NCI-H146 treated with DMSO at 0.1 percent for 48 hours (cell line): Measurements from ENCODE around the gene MMP25.
"Not testable (repeated sequence)": the region's sequence is repeated elsewhere in the genome, so short reads cannot be mapped to it uniquely, and the experiment has no call there.

Experiments used
- DNase-seq: peaks from one replicate; lab custom pipeline; 2025; ENCODE audit not compliant: unreplicated experiment; lab: John Stamatoyannopoulos, UW

MMP25 gene

DNA sequence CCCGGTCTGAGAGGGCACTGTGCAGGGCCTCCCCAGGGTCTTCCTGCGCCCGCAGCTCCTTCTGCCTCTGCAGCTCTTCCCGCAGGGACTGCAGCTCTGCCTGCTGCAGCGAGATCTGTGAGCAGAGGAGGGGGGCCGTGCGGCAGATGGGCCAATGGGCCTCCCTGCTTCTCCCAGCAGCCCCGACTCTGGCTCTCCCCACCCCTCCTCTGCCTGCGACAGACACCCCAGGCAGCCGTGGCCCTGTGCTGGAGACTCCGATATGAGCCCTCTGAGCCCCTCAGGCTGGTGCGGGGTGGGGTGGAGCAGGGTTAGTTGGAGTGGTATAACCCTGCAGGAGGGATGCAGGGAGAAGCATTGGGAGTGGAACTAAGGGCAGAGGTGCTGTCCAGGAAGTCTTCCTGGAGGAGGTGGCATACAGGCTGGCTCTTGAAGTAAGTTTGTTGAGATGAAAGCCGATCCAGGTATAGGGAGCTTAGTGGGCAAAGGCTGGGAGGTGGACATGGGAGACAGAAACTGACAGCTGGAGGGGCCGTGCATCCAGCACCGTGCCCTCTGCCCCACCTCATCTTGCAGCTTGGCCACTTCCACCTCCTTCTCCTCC lies 17.5 kb upstream of the MMP25 start:
- no peak for DNase-seq

DNA sequence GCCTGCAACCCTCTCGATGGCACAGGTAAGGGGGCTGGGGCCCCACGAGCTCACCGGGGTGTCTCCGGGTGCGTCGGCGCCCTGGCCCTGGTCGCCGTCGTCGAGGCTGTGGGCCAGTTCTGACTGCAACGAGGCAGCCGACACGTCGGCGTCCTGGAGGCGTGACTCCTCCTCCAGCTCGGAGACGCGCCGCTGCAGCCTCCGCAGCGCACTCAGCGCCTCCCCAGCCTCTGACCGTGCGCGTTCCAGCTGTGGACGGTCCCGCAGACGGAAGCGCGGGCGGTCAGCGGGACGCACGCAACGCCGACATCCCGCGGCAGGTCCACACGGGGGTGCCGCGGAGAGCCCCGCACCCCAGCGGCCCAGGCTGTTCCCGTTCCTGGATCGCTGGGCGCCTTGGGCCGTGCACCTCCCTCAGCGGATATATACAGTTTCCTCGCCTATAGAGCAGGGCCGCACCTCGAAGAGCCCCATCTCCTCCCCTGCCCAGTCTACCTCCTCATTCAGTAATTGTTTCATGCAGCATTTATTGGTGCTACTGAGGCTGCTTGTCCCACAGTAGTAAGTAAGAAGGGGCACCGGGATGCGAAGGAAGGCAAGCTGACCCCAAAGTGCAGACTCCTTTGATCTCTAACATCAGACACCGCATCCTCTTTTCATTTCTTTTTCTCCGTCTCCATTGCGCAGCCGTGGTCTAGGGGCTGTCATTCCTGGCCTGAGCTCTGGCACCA lies 16.7 kb upstream of the MMP25 start:
- no peak for DNase-seq

DNA sequence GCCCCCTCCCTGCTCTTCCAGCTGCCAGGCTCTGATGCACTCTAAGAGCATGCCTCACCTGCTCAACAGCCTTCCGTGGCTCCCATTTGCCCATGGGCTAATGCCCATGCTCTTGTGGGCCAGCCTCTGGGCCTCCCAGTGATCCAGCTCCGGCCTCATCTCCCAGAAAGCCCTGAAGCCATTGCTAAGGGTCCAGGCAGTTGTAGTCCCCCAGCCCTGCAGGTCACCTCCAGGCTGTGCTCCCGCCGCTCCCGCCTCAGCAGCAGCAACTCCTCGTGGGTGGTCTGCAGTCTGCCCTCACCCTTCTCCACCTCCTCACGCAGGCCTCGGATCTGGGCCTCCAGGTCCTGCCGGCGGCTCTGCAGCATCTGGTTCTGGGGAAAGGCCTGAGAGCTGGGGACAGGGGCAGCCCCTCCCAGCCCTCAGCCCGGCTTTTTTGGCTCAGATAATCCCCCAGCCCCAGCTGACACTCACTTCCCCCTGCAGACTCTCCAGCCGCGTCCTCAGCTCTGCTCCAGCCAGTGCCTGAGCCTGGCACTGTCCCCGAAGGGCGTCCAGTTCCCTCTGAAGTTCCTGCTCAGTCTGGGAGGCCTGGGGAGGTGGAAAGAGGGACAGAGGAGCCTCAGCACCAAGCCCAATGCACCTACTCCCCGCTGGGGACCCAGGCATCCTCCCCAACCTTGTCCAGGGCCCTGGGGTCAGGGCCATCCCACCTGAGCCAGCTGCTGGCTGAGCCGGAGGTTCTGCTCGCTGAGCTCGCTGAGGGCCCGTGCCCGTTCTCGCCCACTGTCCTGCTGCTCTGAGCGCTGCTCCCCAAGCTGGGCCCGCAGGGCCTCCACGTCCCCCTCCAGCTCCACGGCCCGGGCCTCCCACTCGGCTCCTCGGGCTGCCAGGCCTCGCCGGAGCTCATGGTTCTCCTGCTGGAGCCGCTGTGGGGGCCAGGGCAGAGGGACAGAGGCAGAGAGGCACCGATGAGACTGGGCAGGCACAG lies 15.8 kb upstream of the MMP25 start:
- no peak for DNase-seq

DNA sequence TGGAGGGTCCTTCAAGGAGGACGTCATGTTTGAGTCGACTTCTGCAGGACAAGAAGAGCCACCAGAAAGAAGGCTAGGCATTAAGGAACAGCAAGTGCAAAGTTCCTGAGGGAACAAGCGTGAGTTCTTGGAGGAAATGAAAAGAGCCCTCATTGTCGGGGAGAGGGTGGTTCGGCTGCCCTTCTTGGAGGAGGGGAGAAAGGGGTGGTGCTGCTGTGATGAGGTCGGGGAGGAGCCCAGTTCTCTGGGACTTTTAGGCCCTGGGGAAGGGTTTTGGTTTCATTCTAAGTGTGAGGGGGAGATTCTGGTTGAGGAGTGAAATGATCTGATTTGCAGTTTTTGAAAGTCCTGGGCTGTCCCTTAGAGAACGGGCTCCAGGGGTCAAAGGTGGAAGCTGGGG lies 13.7 kb upstream of the MMP25 start:
- DNase-seq = no peak

DNA sequence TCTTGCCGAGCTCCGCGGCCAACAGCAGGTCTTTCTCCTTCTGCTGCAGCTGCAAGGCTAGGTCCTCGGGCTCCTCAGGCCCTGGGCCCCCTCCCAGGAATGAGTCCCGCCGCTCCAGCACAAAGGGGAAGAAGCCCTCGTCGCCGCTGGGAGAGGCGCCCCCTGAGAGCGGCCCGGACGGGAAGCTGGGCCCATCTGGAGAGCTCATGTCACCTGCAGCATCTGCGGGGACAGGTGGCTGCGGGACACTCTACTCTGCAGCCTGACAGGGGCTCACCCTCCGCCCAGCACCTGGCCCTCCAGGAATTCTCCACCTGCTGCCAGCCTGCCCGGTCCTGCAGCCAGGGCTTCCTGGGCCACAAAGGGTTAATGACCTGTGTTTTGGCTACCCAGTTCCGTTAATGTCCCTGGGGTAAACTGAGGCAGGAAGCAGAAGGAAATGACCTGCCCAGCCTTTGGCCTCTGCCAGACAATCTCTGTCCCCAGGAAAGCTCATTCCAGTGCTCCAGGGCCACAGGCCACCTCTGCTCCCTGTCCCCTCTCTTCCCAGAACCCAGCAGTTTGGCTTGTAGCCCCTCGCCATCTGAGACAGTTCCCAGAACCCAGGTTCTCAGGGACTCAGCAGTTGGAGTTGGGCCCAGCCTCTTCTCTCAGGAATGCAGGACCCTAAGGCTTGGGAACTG lies 10.9 kb upstream of the MMP25 start:
- DNase-seq = no peak

DNA sequence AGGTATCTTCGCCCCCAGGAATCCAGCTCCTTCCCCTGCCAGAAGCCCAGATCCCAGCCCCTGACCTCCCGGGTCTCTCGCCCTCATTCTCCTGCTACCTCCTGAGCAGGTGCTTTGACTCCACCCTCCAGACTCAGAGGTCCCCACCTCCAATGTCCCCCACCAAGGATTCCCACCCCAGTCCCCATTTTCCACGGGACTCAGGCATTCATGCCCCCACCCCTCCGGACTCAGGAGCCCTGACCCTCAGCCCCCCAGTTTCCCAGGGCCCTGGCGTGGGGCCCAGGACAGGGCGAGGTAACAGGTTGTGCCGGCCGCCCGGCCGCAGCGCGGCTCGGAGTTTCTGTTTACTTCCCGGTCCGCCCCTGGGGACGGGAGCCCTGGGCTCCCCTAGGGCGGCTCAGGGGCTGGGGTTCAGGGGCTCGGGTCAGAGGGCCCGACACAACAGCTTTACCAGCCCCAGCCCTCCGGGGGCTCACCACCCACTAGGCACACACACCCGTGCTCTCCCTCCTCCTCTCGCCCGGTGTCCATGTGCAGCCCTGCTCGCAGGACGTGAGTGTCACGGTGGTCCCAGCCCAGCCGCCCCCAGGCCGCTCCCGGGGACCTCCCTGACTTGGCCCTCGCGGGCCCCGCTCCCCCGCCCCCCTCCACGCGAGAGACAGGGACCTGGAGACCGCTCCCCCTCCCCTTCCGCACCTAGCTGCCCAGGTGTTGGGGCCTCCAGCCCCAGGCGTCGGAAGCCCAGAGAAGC lies 10.2 kb upstream of the MMP25 start:
- no peak for DNase-seq

DNA sequence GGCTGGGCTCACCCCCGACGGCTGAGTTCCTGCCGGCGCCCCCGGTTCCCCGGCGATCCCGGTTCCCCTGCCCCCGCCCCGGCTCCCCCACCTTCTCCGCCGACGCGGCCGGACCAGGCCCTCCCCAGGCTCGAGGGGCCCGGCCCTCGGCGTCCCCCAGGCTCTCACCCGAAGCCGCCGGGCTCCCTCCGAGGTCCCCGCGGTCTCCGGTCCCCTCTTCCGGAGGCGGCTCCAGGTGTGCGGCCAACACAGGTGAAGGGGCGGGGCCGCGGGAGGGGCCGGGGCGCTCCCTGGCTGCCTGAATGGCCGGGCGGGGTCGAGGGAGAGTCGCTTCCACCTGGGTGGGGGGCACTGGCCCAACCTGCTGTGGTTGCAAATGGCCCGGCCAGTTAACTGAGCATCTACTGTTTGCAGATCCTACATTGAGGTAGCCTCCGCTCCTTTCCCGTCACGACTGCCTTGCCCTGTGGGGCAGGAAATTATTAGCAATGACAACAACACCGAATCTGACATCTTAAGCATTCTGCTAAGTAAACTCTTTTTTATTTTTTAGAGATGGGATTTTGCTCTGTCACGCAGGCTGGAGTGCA lies 9.5 kb upstream of the MMP25 start, which contains the start of gene BICDL2:
TSS of gene BICDL2 (minus strand) at position 219 of the 590 bp plus-strand sequence. CDS start 1,448 bp downstream, outside the sequence.
- peak; percentile 35 for DNase-seq

DNA sequence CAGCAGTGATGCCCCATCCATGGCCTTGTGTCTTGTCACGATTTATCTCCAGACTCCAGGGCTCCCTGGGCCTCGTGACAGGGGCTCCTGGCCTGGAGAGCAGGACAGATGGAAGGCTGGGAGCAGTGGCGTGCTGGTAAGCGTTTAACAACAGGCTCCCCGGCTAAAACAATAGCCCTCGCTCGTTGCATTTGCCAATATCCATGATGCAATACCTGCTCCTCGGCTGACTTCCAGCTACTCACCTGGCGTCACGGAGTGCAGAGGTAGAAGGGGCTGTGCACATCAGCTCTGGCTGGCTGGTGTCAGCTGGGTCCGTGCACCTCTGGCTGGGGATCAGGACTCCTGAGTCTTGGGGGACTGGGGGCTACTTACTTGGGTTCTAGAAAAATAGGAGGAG lies 8.1 kb upstream of the MMP25 start:
- DNase-seq = no peak

DNA sequence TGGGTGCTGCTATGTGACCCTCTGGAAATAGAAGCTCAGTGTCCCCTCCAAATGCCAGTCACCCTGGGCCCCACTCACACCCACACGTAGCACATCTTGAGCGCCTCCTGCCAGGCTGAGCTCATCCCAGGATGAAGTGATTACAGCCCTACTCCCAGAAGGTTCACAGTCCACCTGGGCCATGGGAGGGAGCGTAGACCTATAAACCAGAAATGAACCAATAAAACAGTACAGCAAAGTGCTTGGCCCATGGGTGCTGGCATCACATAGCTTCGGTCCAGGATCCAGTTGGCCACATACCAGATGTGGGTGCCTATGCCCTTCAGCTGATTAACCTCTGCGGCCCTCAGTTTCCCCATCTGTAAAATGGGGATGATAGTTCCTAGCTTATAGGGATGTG lies 7.5 kb upstream of the MMP25 start:
- DNase-seq = no peak

DNA sequence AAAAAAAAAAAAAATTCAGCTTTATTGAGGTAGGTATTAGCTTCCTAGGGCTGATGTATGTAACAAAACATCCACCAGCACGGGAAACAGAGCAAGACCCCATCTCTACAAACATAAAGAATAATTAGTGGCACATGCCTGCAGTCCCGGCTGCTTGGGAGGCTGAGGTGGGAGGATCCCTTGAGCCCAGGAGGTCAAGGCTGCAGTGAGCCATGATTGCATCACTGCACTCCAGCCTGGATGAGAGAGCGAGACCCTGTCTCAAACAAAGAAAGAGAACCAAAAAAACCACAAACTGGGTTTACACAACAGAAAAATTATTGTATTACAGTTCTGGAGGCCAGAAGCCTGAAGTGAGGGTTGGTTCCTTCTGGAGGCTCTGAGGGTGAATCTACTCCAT lies 4.0 kb upstream of the MMP25 start:
- no peak for DNase-seq

DNA sequence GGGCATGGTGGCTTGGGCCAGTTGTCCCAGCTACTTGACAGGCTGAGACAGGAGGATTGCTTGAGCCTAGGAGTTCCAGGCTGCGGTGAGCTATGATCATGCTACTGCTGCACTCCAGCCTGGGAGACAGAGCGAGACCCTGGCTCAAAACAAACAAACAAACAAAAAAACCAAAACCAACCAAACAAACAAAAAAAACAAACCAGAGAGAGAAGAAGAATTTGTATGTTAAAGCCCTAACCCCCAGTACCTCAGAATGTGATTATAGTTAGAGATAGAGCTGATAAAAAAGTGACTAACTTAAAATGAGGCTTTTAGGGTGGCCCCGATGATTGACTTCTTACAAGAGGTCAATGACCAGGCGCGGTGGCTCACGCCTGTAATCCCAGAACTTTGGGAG lies 1.7 kb upstream of the MMP25 start:
- no peak for DNase-seq

DNA sequence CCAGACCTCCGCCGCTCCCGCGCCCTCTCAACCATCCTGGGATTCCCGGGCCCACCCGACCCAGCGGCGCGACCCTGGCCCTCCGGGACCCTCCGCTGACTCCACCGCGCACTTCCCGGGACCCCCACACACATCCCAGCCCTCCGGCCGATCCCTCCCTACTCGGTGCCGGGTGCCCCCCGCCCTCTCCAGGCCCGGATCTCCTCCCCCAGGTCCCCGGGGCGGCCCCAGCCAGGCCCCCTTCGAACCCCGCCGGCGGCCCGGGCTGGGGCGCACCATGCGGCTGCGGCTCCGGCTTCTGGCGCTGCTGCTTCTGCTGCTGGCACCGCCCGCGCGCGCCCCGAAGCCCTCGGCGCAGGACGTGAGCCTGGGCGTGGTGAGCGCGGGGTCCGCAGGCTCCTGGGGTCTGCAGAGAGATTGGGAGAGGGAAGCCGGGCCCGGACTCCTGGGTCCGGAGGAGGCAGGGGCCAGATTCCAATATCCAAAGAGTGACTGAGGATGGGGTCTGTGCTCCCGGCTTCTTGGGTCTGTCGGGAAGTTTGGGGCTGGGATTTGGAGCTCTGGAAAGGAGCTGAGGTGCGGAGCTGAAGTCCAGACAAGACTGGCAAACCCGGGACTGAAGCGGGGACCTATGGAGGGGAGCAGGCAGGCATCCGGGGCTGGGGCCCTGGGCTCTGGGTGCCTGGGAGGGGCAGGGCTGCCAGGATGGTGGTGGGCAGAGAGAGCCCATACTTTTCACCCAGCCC lies 453 bp downstream of the MMP25 start:
- no peak for DNase-seq

DNA sequence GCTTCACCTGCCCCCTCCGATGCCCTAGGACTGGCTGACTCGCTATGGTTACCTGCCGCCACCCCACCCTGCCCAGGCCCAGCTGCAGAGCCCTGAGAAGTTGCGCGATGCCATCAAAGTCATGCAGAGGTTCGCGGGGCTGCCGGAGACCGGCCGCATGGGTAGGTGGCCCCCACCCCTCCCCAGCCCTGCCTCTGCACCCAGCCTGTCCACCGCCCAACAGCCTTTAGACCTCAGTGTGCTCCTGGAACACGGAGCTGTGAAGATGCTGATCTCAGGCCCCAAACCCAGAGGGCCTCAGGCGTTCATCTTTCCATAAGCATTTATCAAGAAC lies 993 bp downstream of the MMP25 start:
- no peak for DNase-seq

DNA sequence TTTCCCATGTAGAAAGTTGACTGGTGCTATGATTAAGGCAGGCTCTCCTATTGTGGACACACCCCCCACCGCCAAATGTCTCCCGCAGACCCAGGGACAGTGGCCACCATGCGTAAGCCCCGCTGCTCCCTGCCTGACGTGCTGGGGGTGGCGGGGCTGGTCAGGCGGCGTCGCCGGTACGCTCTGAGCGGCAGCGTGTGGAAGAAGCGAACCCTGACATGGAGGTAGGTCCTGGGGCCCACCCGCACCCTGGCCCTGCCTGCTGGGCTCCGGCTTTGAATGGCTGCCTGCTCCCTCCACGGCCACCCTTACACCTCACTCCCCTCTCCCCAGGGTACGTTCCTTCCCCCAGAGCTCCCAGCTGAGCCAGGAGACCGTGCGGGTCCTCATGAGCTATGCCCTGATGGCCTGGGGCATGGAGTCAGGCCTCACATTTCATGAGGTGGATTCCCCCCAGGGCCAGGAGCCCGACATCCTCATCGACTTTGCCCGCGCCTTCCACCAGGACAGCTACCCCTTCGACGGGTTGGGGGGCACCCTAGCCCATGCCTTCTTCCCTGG lies 3.6 kb downstream of the MMP25 start:
- DNase-seq = no peak

DNA sequence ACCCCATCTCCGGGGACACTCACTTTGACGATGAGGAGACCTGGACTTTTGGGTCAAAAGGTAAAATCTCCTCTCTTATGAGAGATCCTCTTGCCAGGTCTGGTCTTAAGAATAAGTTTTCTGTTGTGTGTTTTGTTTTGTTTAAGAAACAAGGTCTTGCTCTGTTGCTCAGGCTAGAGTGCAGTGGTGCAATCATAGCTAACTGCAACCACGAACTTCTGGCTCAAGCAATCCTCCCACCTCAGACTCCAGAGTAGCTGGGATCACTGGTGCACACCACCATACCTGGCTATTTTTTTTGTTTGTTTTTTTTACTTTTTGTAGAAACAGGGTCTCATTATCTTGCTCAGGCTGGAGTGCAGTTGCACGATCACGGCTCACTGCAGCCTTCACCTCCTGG lies 4.1 kb downstream of the MMP25 start:
- DNase-seq = no peak

DNA sequence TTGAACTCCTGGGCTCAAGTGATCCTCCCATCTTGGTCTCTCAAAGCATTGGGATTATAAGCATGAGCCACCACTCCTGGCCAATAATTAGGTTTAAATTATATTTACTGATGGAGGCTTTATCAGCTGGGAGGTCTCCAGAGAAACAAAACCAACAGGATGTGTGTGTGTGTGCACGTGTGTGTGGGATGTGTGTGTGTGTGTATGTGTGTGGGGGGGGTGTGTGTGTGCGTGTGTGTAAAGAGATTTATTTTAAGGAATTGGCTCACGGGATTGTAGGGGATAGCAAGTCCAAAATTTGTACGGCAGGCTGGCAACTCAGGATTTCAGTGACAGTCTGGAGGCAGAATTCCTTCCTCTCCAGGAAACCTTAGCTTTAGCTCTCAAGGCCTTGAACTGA lies 4.6 kb downstream of the MMP25 start:
- DNase-seq = peak; percentile 29

DNA sequence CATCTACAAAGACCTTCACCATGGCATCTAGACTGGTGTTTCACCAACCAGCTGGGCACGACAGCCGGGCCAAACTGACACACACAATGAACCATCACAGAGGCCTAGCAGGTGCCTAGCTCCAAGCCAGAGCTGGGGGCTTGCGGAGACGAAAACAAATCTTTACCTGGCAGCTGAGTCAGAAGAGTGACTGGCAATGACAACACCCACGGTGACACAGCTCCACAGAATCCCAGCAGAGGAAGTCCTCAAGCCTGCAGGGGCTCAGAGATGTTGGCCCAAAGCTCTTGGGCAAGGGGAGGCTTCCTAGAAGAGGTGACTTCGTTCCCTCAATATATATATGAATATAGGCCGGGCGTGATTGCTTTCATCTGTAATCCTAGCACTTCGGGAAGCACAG lies 5.1 kb downstream of the MMP25 start:
- no peak for DNase-seq

DNA sequence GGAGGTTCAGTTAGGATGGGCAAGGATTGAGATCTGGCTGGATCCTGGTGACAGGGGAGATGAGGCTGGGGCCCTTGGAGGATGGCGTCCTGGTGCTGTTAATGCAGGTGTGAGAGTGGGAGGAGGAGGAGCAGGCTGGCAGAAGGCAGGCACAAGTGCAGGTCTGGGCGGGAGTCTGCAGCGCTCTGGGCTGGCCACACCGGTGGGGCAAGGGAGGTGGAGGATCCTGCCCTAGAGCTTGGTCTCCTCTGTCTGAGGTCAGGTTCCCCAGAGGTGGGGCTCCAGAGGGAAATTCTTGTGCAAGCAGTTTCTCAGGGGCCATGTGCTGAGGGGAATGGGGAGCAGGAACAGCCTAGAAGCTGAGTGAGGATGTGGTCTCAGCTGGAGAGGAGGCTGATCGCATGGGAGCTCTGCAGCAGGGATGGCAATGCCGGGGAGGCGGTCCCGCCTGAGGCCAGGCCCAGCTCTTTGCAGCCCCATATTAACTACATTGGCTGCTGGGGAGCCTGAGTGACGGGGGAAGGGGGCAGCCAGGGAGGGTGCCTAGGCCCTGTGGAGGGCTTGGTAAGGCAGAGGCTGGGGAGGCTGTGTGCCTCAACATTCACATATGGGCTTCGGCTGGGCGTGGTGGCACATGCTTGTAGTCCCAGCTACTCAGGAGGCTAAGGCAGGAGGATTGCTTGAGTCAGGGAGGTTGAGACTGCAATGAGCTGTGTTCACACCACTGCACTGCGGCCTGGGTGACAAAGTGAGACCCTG lies 6.4 kb downstream of the MMP25 start:
- DNase-seq = not testable (repeated sequence)
